NCI-H345 treated with DMSO at 0.1 percent for 48 hours (cell line): Measurements from ENCODE around the gene BSX.
A peak's percentile ranks its signal among the peaks of the same experiment; 100 is the strongest.

Source experiments
- DNase-seq: peaks from one replicate; lab custom pipeline; 2025; ENCODE audit not compliant: unreplicated experiment; lab: John Stamatoyannopoulos, UW

BSX gene

GRCh38 chr11:122981388-122982264 lies at the start of gene BSX:
Gene BSX, minus strand, starts transcription at chr11:122981834. Its CDS starts 163 bp downstream, at chr11:122981671.
- no peak for DNase-seq

- DNase-seq, result no peak
Measured at GRCh38 chr11:123030517-123030916, 48.9 kb upstream of the BSX start.

- peak; percentile 60 for DNase-seq
Measured at GRCh38 chr11:123020968-123021367, 39.3 kb upstream of the BSX start.

GRCh38 chr11:123018702-123019101 lies 37.1 kb upstream of the BSX start:
- DNase-seq, result no peak

- DNase-seq, result no peak
Measured at GRCh38 chr11:123011510-123011909, 29.9 kb upstream of the BSX start.

- DNase-seq, result no peak
Measured at GRCh38 chr11:123006860-123007542, 25.4 kb upstream of the BSX start.

- DNase-seq, result no peak
Measured at GRCh38 chr11:123000721-123001120, 19.1 kb upstream of the BSX start.

- DNase-seq, result no peak
Measured at GRCh38 chr11:122998727-122999366, 17.2 kb upstream of the BSX start.

GRCh38 chr11:122995526-122995925 lies 13.9 kb upstream of the BSX start:
- no peak for DNase-seq

- DNase-seq, result peak; percentile 64
Measured at GRCh38 chr11:122984186-122985011, 2.8 kb upstream of the BSX start.

- peak; percentile 64 for DNase-seq
Measured at GRCh38 chr11:122983438-122984185, 2.0 kb upstream of the BSX start.

- no peak for DNase-seq
Measured at GRCh38 chr11:122979815-122980595, 1.6 kb downstream of the BSX start.

- no peak for DNase-seq
Measured at GRCh38 chr11:122979103-122979814, 2.4 kb downstream of the BSX start.

- no peak for DNase-seq
Measured at GRCh38 chr11:122978299-122978620, 3.4 kb downstream of the BSX start.

GRCh38 chr11:122977470-122978298 lies 4.0 kb downstream of the BSX start:
- DNase-seq, result no peak

GRCh38 chr11:122976734-122977469 lies 4.7 kb downstream of the BSX start:
- DNase-seq, result no peak

GRCh38 chr11:122976061-122976733 lies 5.4 kb downstream of the BSX start:
- no peak for DNase-seq
